NCI-H2029 (cell line): ENCODE results near the gene SORBS1.
"Not testable (repeated sequence)": the region's sequence is repeated elsewhere in the genome, so short reads cannot be mapped to it uniquely, and the experiment has no call there.

Experiments
- DNase-seq: peaks from one replicate; lab custom pipeline; 2025; lab: John Stamatoyannopoulos, UW

The SORBS1 gene

GRCh38 chr10:95388539-95388938 lies 172.6 kb downstream of the SORBS1 start:
- DNase-seq, result peak; percentile 61

GRCh38 chr10:95388109-95388471 lies 173.1 kb downstream of the SORBS1 start:
- no peak for DNase-seq

- no peak for DNase-seq
Observed at GRCh38 chr10:95384011-95384704, 177.0 kb downstream of the SORBS1 start.

GRCh38 chr10:95382596-95382995 lies 178.6 kb downstream of the SORBS1 start:
- no peak for DNase-seq

GRCh38 chr10:95382174-95382573 lies 179.0 kb downstream of the SORBS1 start:
- DNase-seq, result no peak

- no peak for DNase-seq
Observed at GRCh38 chr10:95377950-95378349, 183.2 kb downstream of the SORBS1 start.

- DNase-seq, result no peak
Observed at GRCh38 chr10:95375418-95375817, 185.8 kb downstream of the SORBS1 start.

GRCh38 chr10:95374597-95375209 lies 186.5 kb downstream of the SORBS1 start:
- peak; percentile 42 for DNase-seq

GRCh38 chr10:95373660-95374059 lies 187.5 kb downstream of the SORBS1 start:
- DNase-seq, result no peak

GRCh38 chr10:95364342-95364741 lies 196.8 kb downstream of the SORBS1 start:
- DNase-seq, result no peak

GRCh38 chr10:95363303-95363912 lies 197.8 kb downstream of the SORBS1 start:
- peak; percentile 19 for DNase-seq

GRCh38 chr10:95360122-95360714 lies 201.0 kb downstream of the SORBS1 start:
- DNase-seq, result peak; percentile 29

- no peak for DNase-seq
Observed at GRCh38 chr10:95359466-95359865, 201.7 kb downstream of the SORBS1 start.

- no peak for DNase-seq
Observed at GRCh38 chr10:95356190-95356955, 204.8 kb downstream of the SORBS1 start.

GRCh38 chr10:95355301-95355700 lies 205.9 kb downstream of the SORBS1 start:
- DNase-seq, result peak; percentile 34

GRCh38 chr10:95354110-95354509 lies 207.1 kb downstream of the SORBS1 start:
- no peak for DNase-seq

- no peak for DNase-seq
Observed at GRCh38 chr10:95353123-95353522, 208.0 kb downstream of the SORBS1 start.

- no peak for DNase-seq
Observed at GRCh38 chr10:95352684-95353083, 208.5 kb downstream of the SORBS1 start.

GRCh38 chr10:95350830-95351228 lies 210.3 kb downstream of the SORBS1 start:
- no peak for DNase-seq

GRCh38 chr10:95350219-95350829 lies 210.8 kb downstream of the SORBS1 start:
- no peak for DNase-seq

- not testable (repeated sequence) for DNase-seq
Observed at GRCh38 chr10:95347402-95347766, 213.8 kb downstream of the SORBS1 start.
